Activated CD8-positive, alpha-beta memory T cell treated with anti-CD3 and anti-CD28 coated beads, Interleukin-2, amount 50 U/mL, for 24 hours (primary cell): ENCODE measurements around the gene ASCL3.
"Not testable (repeated sequence)": the region's sequence is repeated elsewhere in the genome, so short reads cannot be mapped to it uniquely, and the experiment has no call there.

Experiments used
- DNase-seq: peaks from one replicate; pipeline ENCODE4 v3.0.0-alpha.2; 2020; ENCODE audit errors: extremely low read depth

The ASCL3 gene

DNA sequence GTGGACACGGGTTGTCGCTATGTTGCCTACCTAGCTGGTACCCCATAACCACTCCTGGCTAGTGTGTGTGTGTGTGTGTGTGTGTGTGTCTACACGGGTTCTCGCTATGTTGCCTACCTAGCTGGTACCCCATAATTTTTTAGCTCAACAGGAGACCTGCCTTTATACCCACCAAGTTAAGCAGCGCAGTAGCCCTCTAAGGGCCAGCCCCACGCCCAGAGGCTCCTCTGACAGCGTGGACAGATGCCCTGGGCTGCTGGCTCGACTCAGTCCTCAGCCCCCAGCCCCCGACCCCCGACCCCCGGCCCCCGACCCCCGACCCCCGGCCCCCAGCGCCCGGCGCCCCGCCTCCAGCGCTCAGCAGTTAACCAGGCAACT lies 32.2 kb downstream of the ASCL3 start:
- no peak for DNase-seq

DNA sequence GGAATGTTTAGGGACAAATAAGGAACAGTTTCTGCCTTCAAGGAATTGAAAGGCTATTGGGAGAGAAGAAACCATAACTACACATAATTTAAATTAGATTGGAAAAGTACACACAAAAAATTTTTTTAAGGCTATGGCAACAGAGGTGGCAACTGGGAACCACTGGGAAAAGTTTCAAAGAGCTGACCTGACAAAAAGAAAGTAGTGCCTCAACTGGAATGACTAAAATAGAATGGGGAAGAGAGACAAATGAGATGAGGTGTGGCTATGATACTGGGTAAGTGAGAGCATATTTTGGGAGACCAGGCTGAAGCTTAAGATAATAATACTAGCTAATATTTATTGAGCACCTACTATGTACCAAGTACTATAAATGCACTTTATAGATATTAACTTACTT lies 34.7 kb downstream of the ASCL3 start:
- DNase-seq, result no peak

DNA sequence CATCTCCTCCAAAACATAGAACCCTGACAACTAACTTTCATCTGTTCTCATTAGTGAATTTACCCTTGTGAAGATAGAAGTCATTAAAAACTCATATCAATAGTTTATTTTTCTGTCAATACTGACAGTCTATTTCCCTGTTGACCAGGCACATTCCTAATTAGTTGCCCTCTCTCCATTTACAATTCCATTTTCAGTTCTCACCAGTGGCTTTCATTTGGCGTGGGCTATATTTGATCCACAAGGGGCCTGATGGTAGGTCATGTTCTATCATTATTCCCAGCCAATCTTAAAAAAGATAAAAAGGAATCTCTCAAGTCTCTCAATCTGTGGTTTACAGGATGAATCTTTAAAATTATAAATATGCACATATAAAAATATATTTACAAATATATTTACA lies 35.7 kb downstream of the ASCL3 start:
- no peak for DNase-seq

DNA sequence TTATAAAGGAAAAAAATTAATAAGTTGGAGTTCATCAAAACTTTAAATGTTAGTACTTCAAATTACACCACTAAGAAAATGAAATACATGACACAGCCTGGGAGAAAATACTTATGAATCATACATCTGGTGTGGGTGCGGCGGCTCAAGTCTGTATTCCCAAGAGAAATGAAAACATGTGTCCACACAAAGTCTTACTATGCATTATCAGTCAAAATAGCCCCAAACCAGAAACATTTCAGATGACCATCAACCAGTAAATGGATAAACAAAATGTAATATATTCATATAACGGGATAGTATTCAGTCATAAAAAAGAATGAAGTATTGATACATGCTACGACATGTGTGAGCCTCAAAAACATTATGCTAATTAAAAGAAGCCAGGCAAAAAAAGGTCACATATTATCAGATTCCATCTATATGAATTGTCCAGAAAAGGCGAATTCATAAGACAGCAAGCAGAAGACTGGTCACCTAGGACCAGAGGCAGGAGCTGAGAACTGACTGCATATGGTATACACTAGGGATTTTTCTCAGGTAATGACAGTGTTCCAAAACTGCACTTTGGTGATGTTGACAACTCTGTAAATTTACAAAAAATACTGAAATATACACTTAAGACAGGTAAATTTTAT lies 37.2 kb downstream of the ASCL3 start:
- DNase-seq, result no peak

DNA sequence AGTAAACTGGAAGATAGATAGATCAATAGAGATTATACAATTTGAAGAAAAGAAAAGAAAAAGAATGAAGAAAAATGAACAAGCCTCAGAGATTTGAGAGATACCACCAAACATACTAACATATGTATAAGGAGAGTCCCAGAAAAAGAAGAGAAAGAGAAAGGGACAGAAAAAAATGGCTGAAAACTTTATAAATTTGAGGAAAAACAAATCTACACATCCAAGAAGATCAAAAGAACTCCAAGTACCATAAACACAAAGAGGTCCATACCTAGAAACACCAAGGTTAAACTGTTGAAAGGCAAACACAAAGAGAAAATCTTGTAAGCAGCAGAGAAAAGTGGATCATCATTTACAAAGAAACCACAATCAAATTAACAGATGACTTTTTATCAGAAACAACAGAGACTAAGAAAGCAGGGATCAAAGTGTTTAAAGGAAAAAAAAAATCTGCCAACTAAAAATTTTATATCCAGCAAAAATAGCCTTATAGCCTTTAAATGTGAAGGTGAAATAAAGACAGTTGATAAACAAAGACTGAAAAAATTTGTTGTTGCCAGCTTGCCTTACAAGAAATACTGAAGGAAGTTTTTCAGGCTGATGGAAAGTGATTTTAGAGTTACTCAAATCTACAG lies 43.6 kb downstream of the ASCL3 start:
- no peak for DNase-seq

DNA sequence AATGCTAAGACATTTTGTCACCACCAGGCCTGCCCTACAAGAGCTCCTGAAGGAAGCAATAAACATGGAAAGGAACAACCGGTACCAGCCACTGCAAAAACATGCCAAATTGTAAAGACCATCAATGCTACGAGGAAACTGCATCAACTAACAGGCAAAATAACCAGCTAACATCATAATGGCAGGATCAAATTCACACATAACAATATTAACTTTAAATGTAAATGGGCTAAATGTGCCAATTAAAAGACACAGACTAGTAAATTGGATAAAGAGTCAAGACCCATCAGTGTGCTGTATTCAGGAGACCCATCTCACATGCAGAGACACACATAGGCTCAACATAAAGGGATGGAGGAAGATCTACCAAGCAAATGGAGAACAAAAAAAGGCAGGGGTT lies 51.6 kb downstream of the ASCL3 start:
- DNase-seq, result not testable (repeated sequence)
